Tibial nerve (tissue), 4 donors: ENCODE measurements around the gene EMX1. TPM values are rescaled to one million over a fixed set of nuclear protein-coding genes. Genes with fewer than 3 reads are reported as not detected.

Experiments used
- DNase-seq, 2 donors: peaks; one replicate each; pipeline ENCODE4 v3.0.0-alpha.2; 2019; ENCODE audit warnings: low spot score in 2 of 2
- H3K27ac ChIP-seq, 4 donors: fragments of 200-600 bp; sonication (generic) in 3 of 4; one replicate each; pipeline ENCODE4 v1.5.1; 2017 to 2019; ENCODE audit warnings: mild to moderate bottlenecking in 1 of 4
- H3K27me3 ChIP-seq, 2 donors: fragments of 200-600 bp; sonication (generic) in 1 of 2; one replicate each; pipeline versions ENCODE4 v1.5.1 to v1.6.0; 2017 to 2019
- H3K36me3 ChIP-seq, 3 donors: fragments of 200-600 bp; sonication (generic); one replicate each; pipeline ENCODE4 v1.5.1; 2018 to 2019
- H3K4me1 ChIP-seq, 4 donors: fragments of 200-600 bp; sonication (generic) in 3 of 4; one replicate each; pipeline ENCODE4 v1.5.1; 2017 to 2019
- H3K4me3 ChIP-seq, 4 donors: fragments of 200-600 bp; sonication (generic) in 3 of 4; one replicate each; pipeline ENCODE4 v1.5.1; 2017 to 2019; ENCODE audit warnings: mild to moderate bottlenecking in 1 of 4, moderate library complexity in 1 of 4
- H3K9me3 ChIP-seq, 4 donors: fragments of 200-600 bp; sonication (generic) in 3 of 4; one replicate each; pipeline ENCODE4 v1.5.1; 2017 to 2019
- CTCF ChIP-seq, 5 experiments: fragments of 200-600 bp in 3 of 5; fragments of 450-650 bp in 2 of 5; sonication (generic) in 3 of 5; IDR thresholded peaks; one replicate each; pipeline ENCODE4 v1.5.1; 2016 to 2019; ENCODE audit warnings: antibody characterized with exemption in 5 of 5, mild to moderate bottlenecking in 3 of 5, moderate library complexity in 2 of 5
- EP300 ChIP-seq, 2 donors: sonication (generic); formaldehyde crosslinking; IDR thresholded peaks; one replicate each; pipeline ENCODE4 v1.6.1; 2017; ENCODE audit warnings: antibody characterized with exemption in 2 of 2, mild to moderate bottlenecking in 1 of 2
- POLR2A ChIP-seq, 2 donors: fragments of 450-650 bp; IDR thresholded peaks; one replicate each; pipeline ENCODE4 v1.6.1; 2017; ENCODE audit warnings: antibody characterized with exemption in 2 of 2, mild to moderate bottlenecking in 2 of 2, moderate library complexity in 2 of 2
- WGBS, 2 donors: methylation state at CpG; one replicate each; pipeline ENCODE4 v1.1.5; 2018; 5-methylcytosine and 5-hydroxymethylcytosine counted together
- total RNA-seq, 4 donors: library from RNA; depleted of rRNA; stranded (reverse); fragments of >200 nt; gene quantifications; one replicate each; pipeline ENCODE4 v1.1.0, GENCODE V29; 2016

Gene EMX1
- total RNA-seq, 4 donors from 2014 or later: not detected

- WGBS, 2 donors: 22 to 29% methylated on average over 7 of the region's 7 CpGs
Observed at GRCh38 chr2:72913486-72914205, 3.7 kb upstream of the EMX1 start.

GRCh38 chr2:72914206-72914559 is 3.1 kb upstream of the EMX1 start:
- Histone ChIP-seq H3K27me3 (peaks cover 5 to 99% of the 10 kb centered on the region in 2 donors), H3K36me3 (no peaks in the 10 kb centered on the region), H3K4me1 (peaks cover 0 to 44% (median 35%) of the 10 kb centered on the region in 4 donors), H3K4me3 (no peak overlapping the region), H3K27ac (no peak overlapping the region), H3K9me3 (no peaks in the 10 kb centered on the region)
- TF ChIP-seq POLR2A (IDR thresholded peaks at IDR 0.05) (no peak), EP300 (IDR thresholded peaks at IDR 0.05) (no peak), CTCF (IDR thresholded peaks at IDR 0.05) (no peak)
- no peak for DNase-seq
- WGBS, 2 donors: 5 to 8% methylated on average over 7 of the region's 7 CpGs

More at GRCh38 chr2:72913486-72914205, 3.7 kb upstream of the EMX1 start:
- peaks cover 0 to 41% (median 34%) of the 10 kb centered on the region in 4 donors for H3K4me1 ChIP-seq
- no peak overlapping the region for H3K4me3 ChIP-seq
- no peaks in the 10 kb centered on the region for H3K36me3 ChIP-seq
- DNase-seq: no peak
- no peak for TF ChIP-seq CTCF (IDR thresholded peaks at IDR 0.05)
- no peak for TF ChIP-seq POLR2A (IDR thresholded peaks at IDR 0.05)
- no peak for TF ChIP-seq EP300 (IDR thresholded peaks at IDR 0.05)
- H3K9me3 ChIP-seq: no peaks in the 10 kb centered on the region
- H3K27ac ChIP-seq: no peak overlapping the region
- H3K27me3 ChIP-seq: peaks cover 4 to 99% of the 10 kb centered on the region in 2 donors

GRCh38 chr2:72914589-72915319 is 2.6 kb upstream of the EMX1 start:
- Histone ChIP-seq H3K9me3 (no peaks in the 10 kb centered on the region), H3K36me3 (no peaks in the 10 kb centered on the region), H3K27ac (no peak overlapping the region), H3K4me1 (peaks cover 0 to 47% (median 36%) of the 10 kb centered on the region in 4 donors), H3K4me3 (no peak overlapping the region), H3K27me3 (peaks cover 7 to 99% of the 10 kb centered on the region in 2 donors)
- DNase-seq: no peak
- TF ChIP-seq EP300 (IDR thresholded peaks at IDR 0.05): no peak
- no peak for TF ChIP-seq CTCF (IDR thresholded peaks at IDR 0.05)
- TF ChIP-seq POLR2A (IDR thresholded peaks at IDR 0.05): no peak
- WGBS, 2 donors: 4 to 12% methylated on average over 17 of the region's 17 CpGs

GRCh38 chr2:72915320-72915906 is 1.9 kb upstream of the EMX1 start:
- peak overlapping the region in 2 of 4 donors; percentile 39 to 47 for H3K4me3 ChIP-seq
- no peaks in the 10 kb centered on the region for H3K9me3 ChIP-seq
- no peaks in the 10 kb centered on the region for H3K36me3 ChIP-seq
- H3K4me1 ChIP-seq: peaks cover 0 to 53% (median 43%) of the 10 kb centered on the region in 4 donors
- no peak for TF ChIP-seq CTCF (IDR thresholded peaks at IDR 0.05)
- TF ChIP-seq POLR2A (IDR thresholded peaks at IDR 0.05): no peak
- TF ChIP-seq EP300 (IDR thresholded peaks at IDR 0.05): no peak
- DNase-seq: no peak
- no peak overlapping the region for H3K27ac ChIP-seq
- H3K27me3 ChIP-seq: peaks cover 7 to 99% of the 10 kb centered on the region in 2 donors
- WGBS, 2 donors: 4 to 8% methylated on average over 23 to 26 of the region's 26 CpGs
